PC-9 (cell line): ENCODE measurements around the gene GTF2F2.
"Not testable (repeated sequence)": the region's sequence is repeated elsewhere in the genome, so short reads cannot be mapped to it uniquely, and the experiment has no call there.

Source experiments
- EZH2 ChIP-seq: fragments of 200-600 bp; sonication (generic); IDR thresholded peaks from 2 replicates; pipeline ENCODE4 v1.8.0; 2017; ENCODE audit warnings: antibody characterized with exemption, low read depth
- TF ChIP-seq, protein P1 (sequence below): fragments of 200-600 bp; sonication (generic); conservative IDR thresholded peaks from 2 replicates; pipeline ENCODE4 v1.6.1; 2017; ENCODE audit warnings: mixed run types, antibody characterized with exemption, mild to moderate bottlenecking, moderate library complexity

DNA sequence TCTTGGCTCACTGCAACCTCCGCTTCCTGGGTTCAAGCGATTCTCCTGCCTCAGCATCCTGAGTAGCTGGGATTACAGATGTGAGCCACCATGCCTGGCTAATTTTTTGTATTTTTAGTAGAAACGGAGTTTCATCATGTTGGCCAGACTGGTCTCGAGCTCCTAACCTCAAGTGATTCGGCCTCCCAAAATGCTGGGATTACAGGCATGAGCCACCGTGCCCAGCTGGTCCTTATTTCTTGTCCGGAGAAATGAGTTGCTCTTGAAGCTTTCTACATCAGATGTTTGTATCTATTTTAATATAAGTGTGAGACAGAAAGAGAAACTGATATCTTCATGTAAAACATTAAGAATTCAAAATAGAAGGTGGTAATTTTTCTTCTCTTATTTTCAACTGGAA, 124.4 kb downstream of the GTF2F2 start:
- TF ChIP-seq, protein P1, sequence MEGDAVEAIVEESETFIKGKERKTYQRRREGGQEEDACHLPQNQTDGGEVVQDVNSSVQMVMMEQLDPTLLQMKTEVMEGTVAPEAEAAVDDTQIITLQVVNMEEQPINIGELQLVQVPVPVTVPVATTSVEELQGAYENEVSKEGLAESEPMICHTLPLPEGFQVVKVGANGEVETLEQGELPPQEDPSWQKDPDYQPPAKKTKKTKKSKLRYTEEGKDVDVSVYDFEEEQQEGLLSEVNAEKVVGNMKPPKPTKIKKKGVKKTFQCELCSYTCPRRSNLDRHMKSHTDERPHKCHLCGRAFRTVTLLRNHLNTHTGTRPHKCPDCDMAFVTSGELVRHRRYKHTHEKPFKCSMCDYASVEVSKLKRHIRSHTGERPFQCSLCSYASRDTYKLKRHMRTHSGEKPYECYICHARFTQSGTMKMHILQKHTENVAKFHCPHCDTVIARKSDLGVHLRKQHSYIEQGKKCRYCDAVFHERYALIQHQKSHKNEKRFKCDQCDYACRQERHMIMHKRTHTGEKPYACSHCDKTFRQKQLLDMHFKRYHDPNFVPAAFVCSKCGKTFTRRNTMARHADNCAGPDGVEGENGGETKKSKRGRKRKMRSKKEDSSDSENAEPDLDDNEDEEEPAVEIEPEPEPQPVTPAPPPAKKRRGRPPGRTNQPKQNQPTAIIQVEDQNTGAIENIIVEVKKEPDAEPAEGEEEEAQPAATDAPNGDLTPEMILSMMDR, result not testable (repeated sequence)
- not testable (repeated sequence) for TF ChIP-seq EZH2
